ENCODE measurements around the gene MYO3B.

Gene MYO3B

GRCh38 chr2:170335351-170335750 lies 157.4 kb downstream of the MYO3B start:
- H3K9me3 ChIP-seq (ENCODE audit: control insufficient read depth, insufficient read depth, low read length): no peaks in the 10 kb centered on the region
- no peak overlapping the region for H3K27ac ChIP-seq (ENCODE audit: low read depth, low read length)
- no peaks in the 10 kb centered on the region for H3K9me2 ChIP-seq (replicated peaks; ENCODE audit: control insufficient read depth, low read length)
- no peaks in the 10 kb centered on the region for H3K79me2 ChIP-seq (ENCODE audit: control insufficient read depth, low read length)
- H3K4me2 ChIP-seq (ENCODE audit: low read length): no peak overlapping the region
- H3F3A ChIP-seq (ENCODE audit: control insufficient read depth, insufficient read depth): no peaks in the 10 kb centered on the region
- H4K20me1 ChIP-seq (ENCODE audit: control insufficient read depth, insufficient read depth, low read depth, low read length): no peaks in the 10 kb centered on the region
- TF ChIP-seq, protein P1, sequence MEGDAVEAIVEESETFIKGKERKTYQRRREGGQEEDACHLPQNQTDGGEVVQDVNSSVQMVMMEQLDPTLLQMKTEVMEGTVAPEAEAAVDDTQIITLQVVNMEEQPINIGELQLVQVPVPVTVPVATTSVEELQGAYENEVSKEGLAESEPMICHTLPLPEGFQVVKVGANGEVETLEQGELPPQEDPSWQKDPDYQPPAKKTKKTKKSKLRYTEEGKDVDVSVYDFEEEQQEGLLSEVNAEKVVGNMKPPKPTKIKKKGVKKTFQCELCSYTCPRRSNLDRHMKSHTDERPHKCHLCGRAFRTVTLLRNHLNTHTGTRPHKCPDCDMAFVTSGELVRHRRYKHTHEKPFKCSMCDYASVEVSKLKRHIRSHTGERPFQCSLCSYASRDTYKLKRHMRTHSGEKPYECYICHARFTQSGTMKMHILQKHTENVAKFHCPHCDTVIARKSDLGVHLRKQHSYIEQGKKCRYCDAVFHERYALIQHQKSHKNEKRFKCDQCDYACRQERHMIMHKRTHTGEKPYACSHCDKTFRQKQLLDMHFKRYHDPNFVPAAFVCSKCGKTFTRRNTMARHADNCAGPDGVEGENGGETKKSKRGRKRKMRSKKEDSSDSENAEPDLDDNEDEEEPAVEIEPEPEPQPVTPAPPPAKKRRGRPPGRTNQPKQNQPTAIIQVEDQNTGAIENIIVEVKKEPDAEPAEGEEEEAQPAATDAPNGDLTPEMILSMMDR (IDR thresholded peaks at IDR 0.05; ENCODE audit: low read depth, low read length, poor library complexity, severe bottlenecking): no peak
- no peak for TF ChIP-seq EZH2phosphoT487 (IDR thresholded peaks at IDR 0.05; ENCODE audit: borderline replicate concordance, low read length)
- H3K4me3 ChIP-seq (ENCODE audit: low read length): no peak overlapping the region
- no peaks in the 10 kb centered on the region for H3K36me3 ChIP-seq (ENCODE audit: control insufficient read depth, low read length)
- peaks cover 11% of the 10 kb centered on the region for H3K4me1 ChIP-seq (ENCODE audit: control insufficient read depth, low read length)
- H3K27me3 ChIP-seq (ENCODE audit: control insufficient read depth, low read length): peaks cover 3% of the 10 kb centered on the region; the same call in 1 of the 2 replicates

GRCh38 chr2:170336408-170336807 lies 158.5 kb downstream of the MYO3B start:
- no peaks in the 10 kb centered on the region for H4K20me1 ChIP-seq (ENCODE audit: control insufficient read depth, insufficient read depth, low read depth, low read length)
- H3K9me2 ChIP-seq (replicated peaks; ENCODE audit: control insufficient read depth, low read length): no peaks in the 10 kb centered on the region
- H3K9me3 ChIP-seq (ENCODE audit: control insufficient read depth, insufficient read depth, low read length): no peaks in the 10 kb centered on the region
- peaks cover 19% of the 10 kb centered on the region for H3K4me1 ChIP-seq (ENCODE audit: control insufficient read depth, low read length)
- H3K27ac ChIP-seq (ENCODE audit: low read depth, low read length): no peak overlapping the region
- H3K27me3 ChIP-seq (ENCODE audit: control insufficient read depth, low read length): peaks cover 3% of the 10 kb centered on the region; the same call in 1 of the 2 replicates
- no peak overlapping the region for H3K4me3 ChIP-seq (ENCODE audit: low read length)
- no peaks in the 10 kb centered on the region for H3K36me3 ChIP-seq (ENCODE audit: control insufficient read depth, low read length)
- H3F3A ChIP-seq (ENCODE audit: control insufficient read depth, insufficient read depth): no peaks in the 10 kb centered on the region
- H3K4me2 ChIP-seq (ENCODE audit: low read length): no peak overlapping the region
- no peak for TF ChIP-seq EZH2phosphoT487 (IDR thresholded peaks at IDR 0.05; ENCODE audit: borderline replicate concordance, low read length)
- TF ChIP-seq, protein P1 (IDR thresholded peaks at IDR 0.05; ENCODE audit: low read depth, low read length, poor library complexity, severe bottlenecking): no peak
- H3K79me2 ChIP-seq (ENCODE audit: control insufficient read depth, low read length): no peaks in the 10 kb centered on the region

GRCh38 chr2:170336916-170337315 lies 159.0 kb downstream of the MYO3B start:
- H3K27me3 ChIP-seq (ENCODE audit: control insufficient read depth, low read length): peaks cover 3% of the 10 kb centered on the region; the same call in 1 of the 2 replicates
- H3K4me3 ChIP-seq (ENCODE audit: low read length): no peak overlapping the region
- no peaks in the 10 kb centered on the region for H3K9me2 ChIP-seq (replicated peaks; ENCODE audit: control insufficient read depth, low read length)
- no peaks in the 10 kb centered on the region for H3K79me2 ChIP-seq (ENCODE audit: control insufficient read depth, low read length)
- H3K27ac ChIP-seq (ENCODE audit: low read depth, low read length): no peak overlapping the region
- TF ChIP-seq, protein P1 (IDR thresholded peaks at IDR 0.05; ENCODE audit: low read depth, low read length, poor library complexity, severe bottlenecking): no peak
- no peak for TF ChIP-seq EZH2phosphoT487 (IDR thresholded peaks at IDR 0.05; ENCODE audit: borderline replicate concordance, low read length)
- no peaks in the 10 kb centered on the region for H4K20me1 ChIP-seq (ENCODE audit: control insufficient read depth, insufficient read depth, low read depth, low read length)
- H3K4me2 ChIP-seq (ENCODE audit: low read length): no peak overlapping the region
- H3F3A ChIP-seq (ENCODE audit: control insufficient read depth, insufficient read depth): no peaks in the 10 kb centered on the region
- no peaks in the 10 kb centered on the region for H3K9me3 ChIP-seq (ENCODE audit: control insufficient read depth, insufficient read depth, low read length)
- no peaks in the 10 kb centered on the region for H3K36me3 ChIP-seq (ENCODE audit: control insufficient read depth, low read length)
- H3K4me1 ChIP-seq (ENCODE audit: control insufficient read depth, low read length): peaks cover 19% of the 10 kb centered on the region

Measured in DOHH2 (cell line).